HFF-Myc (cell line): Measurements from ENCODE around the gene MALRD1.

Experiments
- DNase-seq: peaks from one replicate; pipeline ENCODE4 v3.0.0-alpha.2; 2011; ENCODE audit warnings: low read depth; ENCODE audit errors: extremely low read depth
- H3K4me3 ChIP-seq: replicated peaks from 2 replicates; pipeline ENCODE4 v1.5.1; 2011; ENCODE audit warnings: low read depth, mild to moderate bottlenecking, control low read depth, low read length
- TF ChIP-seq, protein P1 (sequence below): IDR thresholded peaks from 2 replicates; pipeline ENCODE4 v1.5.1; 2012; ENCODE audit warnings: mild to moderate bottlenecking, low read depth, low read length, control low read depth; ENCODE audit errors: missing control alignments

Gene MALRD1

DNA sequence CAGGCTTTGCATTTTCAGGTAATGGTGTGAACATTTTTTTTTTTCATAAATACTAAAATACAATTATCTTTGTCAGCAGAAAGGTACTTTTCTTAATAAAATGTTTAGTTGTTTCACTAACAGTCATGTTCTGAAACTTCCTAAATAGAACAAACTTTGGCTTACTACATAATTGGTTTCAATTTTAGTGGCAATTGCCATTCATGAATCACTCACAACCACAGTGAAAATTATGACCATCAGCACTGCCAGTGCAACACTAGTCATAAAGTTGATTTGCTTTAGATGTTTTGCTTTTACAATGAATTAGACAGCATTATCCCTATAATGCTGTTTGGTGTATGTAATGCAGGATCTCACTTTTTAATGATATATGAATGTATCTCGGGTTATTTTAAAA lies 470.0 kb downstream of the MALRD1 start:
- TF ChIP-seq, protein P1, sequence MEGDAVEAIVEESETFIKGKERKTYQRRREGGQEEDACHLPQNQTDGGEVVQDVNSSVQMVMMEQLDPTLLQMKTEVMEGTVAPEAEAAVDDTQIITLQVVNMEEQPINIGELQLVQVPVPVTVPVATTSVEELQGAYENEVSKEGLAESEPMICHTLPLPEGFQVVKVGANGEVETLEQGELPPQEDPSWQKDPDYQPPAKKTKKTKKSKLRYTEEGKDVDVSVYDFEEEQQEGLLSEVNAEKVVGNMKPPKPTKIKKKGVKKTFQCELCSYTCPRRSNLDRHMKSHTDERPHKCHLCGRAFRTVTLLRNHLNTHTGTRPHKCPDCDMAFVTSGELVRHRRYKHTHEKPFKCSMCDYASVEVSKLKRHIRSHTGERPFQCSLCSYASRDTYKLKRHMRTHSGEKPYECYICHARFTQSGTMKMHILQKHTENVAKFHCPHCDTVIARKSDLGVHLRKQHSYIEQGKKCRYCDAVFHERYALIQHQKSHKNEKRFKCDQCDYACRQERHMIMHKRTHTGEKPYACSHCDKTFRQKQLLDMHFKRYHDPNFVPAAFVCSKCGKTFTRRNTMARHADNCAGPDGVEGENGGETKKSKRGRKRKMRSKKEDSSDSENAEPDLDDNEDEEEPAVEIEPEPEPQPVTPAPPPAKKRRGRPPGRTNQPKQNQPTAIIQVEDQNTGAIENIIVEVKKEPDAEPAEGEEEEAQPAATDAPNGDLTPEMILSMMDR = no peak

DNA sequence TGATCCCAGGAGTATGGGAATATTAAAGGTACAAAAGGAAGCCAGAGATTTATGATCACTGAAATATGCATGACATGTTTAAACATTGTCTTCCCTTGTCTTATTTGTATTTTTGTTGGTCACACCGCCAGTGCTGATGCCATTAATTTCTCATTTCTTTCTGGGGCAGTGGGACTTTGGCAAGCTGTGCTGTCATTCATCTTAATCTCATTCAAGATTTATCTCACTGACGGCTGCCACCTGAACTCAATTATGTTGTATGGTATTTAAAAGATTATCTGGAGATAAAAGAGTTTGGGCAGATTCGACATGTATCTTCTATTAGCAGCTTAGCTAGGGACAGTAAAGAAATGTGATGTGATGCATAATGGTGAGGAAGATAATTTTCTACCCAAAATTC lies 482.7 kb downstream of the MALRD1 start:
- TF ChIP-seq, protein P1 = no peak
- no peak overlapping the region for H3K4me3 ChIP-seq
- no peak for DNase-seq

More for the DNA sequence above, 470.0 kb downstream of the MALRD1 start:
- no peak for DNase-seq
- no peak overlapping the region for H3K4me3 ChIP-seq

- DNase-seq = no peak
- H3K4me3 ChIP-seq = no peak overlapping the region
- TF ChIP-seq, protein P1 = no peak
Measured at GRCh38 chr10:19532411-19532810, 483.8 kb downstream of the MALRD1 start.

DNA sequence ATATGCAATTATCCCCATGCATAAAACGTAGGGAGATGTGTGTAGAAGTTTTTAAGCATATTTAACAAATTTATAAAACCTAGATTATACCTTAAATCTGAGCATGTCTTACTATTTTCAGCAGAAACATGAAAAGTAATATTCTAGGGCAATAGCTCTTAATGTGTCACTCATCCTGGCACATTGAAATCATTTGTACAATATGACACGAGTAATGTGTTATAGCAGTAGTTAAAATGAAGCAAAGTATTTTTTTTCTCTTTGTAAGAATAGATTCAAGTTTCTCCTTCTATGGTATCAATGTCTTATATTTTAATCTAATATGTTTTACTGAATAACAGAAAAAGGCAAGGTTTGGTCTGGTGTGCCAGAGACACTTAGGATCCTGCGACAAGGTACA lies 492.7 kb downstream of the MALRD1 start:
- no peak for DNase-seq
- H3K4me3 ChIP-seq = no peak overlapping the region
- TF ChIP-seq, protein P1 = no peak

GRCh38 chr10:19546224-19546623 lies 497.6 kb downstream of the MALRD1 start:
- TF ChIP-seq, protein P1 = no peak
- no peak for DNase-seq
- H3K4me3 ChIP-seq = no peak overlapping the region

GRCh38 chr10:19549503-19549902 lies 500.9 kb downstream of the MALRD1 start:
- H3K4me3 ChIP-seq = no peak overlapping the region
- DNase-seq = no peak
- TF ChIP-seq, protein P1 = no peak

GRCh38 chr10:19556666-19557065 lies 508.1 kb downstream of the MALRD1 start:
- TF ChIP-seq, protein P1 = no peak
- no peak for DNase-seq
- no peak overlapping the region for H3K4me3 ChIP-seq
